HL-60/S4 treated with phorbol 12-myristate 13-acetate at 8.2 ng/mL for 4 days and 3 days (cell line): ENCODE data around the gene SSR4.

ENCODE experiments used
- in situ Hi-C: fragments of 300-500 bp; cut with MboI; formaldehyde crosslinking; loops from 2 replicates; pipeline ENCODE4 v1.15.0; 2022; ENCODE audit warnings: low sequenced_read_pairs

Gene SSR4

DNA sequence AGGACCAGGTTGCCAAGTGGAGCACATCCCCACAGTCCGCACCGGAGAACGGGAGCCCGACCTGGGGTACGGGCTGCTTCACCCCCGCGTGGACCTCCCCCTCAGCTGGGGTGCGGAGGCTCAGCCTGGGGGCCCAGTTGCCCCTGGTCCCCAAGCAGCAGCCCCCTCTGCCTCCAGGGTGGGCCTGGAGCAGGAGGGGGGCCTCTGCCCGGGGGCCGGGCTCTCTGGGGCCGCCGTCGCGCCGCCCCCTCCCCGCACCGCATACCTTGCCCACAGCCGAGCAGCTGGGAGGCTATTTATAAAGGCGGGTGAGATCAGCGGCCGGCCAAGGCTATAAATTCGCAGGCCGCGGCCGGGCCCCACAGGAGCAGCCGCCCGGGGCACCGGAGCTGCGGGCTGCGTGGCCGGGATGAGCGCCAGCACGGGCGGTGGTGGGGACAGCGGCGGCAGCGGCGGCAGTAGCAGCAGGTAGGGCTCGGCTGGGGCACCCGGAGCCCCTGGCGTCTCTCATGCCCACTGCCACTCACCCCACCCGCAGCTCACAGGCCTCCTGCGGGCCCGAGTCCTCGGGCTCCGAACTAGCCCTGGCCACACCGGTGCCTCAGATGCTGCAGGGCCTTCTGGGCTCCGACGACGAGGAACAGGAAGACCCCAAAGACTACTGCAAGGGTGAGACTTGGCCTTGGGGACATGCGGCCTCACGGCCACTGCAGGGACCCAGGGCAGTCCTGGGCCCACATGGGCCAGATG lies 13.6 kb upstream of the SSR4 start, which contains the start of gene SRPK3:
Gene SRPK3 (plus strand): TSS at position 364 of the 750 bp plus-strand sequence. CDS start 46 bp downstream, at position 410.
- in situ Hi-C loops: no loop called here

DNA sequence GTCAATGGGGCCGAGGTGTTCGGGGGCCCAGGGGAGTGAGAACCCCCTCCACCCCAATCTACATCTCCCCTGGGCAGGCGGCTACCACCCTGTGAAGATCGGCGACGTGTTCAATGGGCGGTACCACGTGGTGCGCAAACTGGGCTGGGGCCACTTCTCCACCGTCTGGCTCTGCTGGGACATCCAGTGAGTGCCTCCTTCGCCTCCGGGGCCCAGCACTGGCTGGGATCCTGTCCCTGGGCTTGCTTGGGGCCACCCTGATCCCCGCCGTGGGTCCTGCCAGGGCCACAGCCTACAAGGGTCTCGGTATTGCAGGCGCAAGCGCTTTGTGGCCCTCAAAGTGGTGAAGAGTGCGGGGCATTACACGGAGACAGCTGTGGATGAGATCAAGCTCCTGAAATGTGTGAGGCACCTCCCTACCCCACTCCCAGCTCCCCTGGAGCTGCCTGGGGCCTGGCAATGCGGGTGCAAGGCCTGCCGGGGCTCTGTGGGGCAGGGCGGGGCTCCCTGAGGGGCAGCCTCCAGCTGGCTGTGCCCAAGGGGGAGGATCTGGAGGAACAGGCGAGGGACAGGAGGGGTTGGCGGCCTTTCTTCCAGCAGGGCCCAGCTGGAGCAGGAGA lies 12.9 kb upstream of the SSR4 start:
- in situ Hi-C loops: no loop called here

GRCh38 chrX:153782313-153782712 lies 12.2 kb upstream of the SSR4 start:
- in situ Hi-C loops: no loop called here

DNA sequence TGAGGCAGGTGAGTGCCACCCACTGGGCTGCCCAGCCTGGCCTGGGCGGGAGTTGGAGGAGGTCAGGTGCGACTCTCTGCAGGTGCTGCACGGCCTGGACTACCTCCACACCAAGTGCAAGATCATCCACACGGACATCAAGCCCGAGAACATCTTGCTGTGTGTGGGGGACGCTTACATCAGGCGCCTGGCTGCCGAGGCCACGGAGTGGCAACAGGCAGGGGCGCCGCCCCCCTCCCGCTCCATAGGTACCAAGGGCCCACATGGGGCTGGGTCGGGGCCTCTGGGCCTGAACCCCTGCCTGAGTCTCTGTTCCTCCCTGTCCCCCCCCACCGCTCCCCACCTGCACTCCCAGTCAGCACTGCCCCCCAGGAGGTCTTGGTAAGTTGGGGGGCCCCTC lies 11.6 kb upstream of the SSR4 start:
- in situ Hi-C loops: no loop called here

- in situ Hi-C loops: no loop called here
Measured at GRCh38 chrX:153783378-153784013, 11.0 kb upstream of the SSR4 start.

- in situ Hi-C loops: no loop called here
Measured at GRCh38 chrX:153784325-153784967, 10.0 kb upstream of the SSR4 start.

- in situ Hi-C loops: no loop called here
Measured at GRCh38 chrX:153786669-153787068, 7.8 kb upstream of the SSR4 start.

GRCh38 chrX:153789654-153790053 lies 4.8 kb upstream of the SSR4 start:
- in situ Hi-C loops: no loop called here

DNA sequence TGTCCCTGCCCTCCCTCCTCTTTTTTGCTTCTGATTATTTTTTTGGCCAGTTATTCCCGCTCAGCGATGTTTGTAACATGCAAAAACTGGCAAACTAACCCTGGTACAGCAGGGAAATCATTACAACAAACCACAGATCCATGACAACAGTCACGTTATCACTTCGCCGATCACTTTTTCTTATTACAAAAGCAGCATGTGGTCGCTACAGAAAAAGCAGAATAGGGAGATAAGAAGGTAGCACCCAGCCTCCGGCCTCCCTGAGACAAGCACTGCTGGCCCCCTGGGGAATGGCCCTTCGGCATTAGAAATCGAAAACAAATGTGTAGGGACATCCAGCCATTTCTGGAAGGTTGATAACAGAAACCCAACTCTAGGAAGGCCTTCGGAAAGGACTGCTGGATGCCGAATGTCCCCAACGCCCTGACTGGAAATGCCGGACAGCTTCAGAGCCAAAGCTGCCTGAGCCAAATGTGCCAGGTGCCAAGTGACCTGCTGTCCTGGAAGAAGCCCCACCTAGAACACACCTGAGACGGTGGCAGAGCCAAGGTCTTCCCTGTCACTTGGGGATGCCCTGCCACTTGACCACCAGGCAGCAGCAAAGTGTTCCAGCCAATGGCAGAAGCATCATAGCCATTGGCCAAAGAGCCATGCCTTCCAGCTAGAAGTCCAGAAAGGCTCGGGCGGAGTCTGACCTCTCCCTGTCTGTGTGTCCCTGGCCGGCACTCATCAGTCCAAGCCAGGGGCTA lies 3.2 kb upstream of the SSR4 start:
- in situ Hi-C loops: no loop called here

GRCh38 chrX:153792368-153792767 lies 2.1 kb upstream of the SSR4 start:
- in situ Hi-C loops: no loop called here

DNA sequence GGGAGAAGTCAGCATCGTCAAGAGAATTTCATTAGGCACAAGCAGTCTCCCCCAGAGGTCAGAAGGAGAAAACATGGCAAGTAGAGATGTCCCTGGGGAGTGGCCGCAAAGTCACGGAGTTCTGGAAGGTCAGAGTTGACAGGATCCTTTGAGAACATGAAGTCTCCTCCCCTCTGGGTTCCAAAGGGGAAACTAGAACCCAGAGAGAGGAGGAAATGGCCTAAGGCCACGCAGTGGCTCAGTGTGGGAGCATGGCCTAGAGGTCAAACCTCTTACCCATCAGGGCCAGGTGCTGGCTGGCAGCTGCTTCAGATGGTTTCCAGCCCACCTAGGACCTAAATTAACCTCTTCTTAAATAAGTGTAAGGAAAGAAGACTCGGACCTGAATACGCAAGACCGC lies 1.2 kb upstream of the SSR4 start:
- in situ Hi-C loops: no loop called here

GRCh38 chrX:153794897-153795816 lies 689 bp downstream of the SSR4 start:
- in situ Hi-C loops: no loop called here

DNA sequence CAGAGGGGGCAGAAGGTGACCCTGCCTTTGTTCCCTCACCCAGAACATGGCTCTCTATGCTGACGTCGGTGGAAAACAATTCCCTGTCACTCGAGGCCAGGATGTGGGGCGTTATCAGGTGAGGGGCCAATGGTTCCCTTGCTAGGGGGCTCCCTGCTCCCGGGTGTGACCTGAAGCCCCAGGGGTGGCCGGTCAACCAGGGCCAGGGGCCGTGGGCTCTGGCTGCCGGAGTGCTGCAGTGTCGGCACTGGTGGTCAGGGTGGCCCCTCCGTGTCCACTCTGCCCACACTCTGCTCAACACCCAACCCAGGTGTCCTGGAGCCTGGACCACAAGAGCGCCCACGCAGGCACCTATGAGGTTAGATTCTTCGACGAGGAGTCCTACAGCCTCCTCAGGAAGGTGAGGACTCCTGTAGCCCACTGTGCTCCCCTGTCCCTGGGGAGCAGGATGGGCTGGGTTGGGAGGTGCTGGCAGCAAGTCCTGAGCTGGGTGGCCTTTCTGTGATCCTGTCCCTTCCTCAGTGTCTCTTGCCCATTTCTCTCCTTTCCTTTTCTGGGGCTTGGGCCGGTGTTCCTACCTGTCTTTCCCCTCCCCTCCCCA lies 3.0 kb downstream of the SSR4 start:
- in situ Hi-C loops: no loop called here

GRCh38 chrX:153799326-153799725 lies 4.9 kb downstream of the SSR4 start:
- in situ Hi-C loops: no loop called here

GRCh38 chrX:153800177-153800722 lies 5.8 kb downstream of the SSR4 start:
- in situ Hi-C loops: no loop called here

- in situ Hi-C loops: no loop called here
Measured at GRCh38 chrX:153800746-153801145, 6.3 kb downstream of the SSR4 start.

- in situ Hi-C loops: no loop called here
Measured at GRCh38 chrX:153801669-153802068, 7.2 kb downstream of the SSR4 start.

DNA sequence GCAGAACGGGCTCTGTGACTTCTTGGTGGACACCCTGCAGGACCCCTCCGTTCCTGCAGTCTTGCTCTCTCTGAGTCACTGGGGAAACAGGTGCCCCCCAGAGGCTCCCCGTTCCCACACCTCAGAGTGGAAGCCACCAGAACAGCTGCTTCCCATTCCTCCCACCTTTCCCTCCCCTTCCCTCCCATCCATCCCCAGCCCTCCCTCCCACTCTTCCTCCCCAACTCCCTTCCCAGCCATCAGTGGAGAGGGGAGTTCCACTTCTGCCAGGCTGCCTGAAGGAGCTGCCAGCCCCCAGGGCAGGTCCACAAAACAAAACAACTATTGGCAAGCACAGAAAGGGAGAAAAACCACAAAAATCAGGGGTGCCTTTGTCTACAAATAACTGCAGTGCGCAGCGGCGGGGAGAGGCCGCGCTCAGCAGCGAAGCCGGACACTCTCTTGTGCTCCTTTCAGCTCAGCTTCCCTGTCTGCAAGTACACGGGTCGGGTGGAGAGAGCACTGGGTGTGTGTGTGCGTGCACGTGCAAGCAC lies 8.1 kb downstream of the SSR4 start:
- in situ Hi-C loops: no loop called here
